ENCODE measurements around the gene SLC25A12. TPM values are rescaled to one million over a fixed set of nuclear protein-coding genes. Genes with fewer than 3 reads are reported as not detected.

SLC25A12 gene
- total RNA-seq, 2 experiments from 2014 or later, result 16.2 to 18.3 TPM

- Mint-ChIP-seq H3K27ac (no peak overlapping the region), H3K4me3 (no peak overlapping the region), H3K27me3 (no peaks in the 10 kb centered on the region), H3K4me1 (ENCODE audit: low read depth) (no peaks in the 10 kb centered on the region), H3K9me3 (no peaks in the 10 kb centered on the region), H3K36me3 (ENCODE audit: low read depth) (peaks cover 67% of the 10 kb centered on the region)
- ChIA-PET POLR2A (no interaction called here), CTCF (interaction anchor here (0.9 kb wide), 1 partner anchor 293 kb away, joined by 3 read pairs; no protein-coding TSS in a partner anchor)
- intact Hi-C loops (cut with micrococcal nuclease), result no loop called here
- ATAC-seq (no peak), DNase-seq (no peak)
- TF ChIP-seq CTCF (IDR thresholded peaks at IDR 0.05), result no peak
Observed at GRCh38 chr2:171834286-171834685, 59.8 kb downstream of the SLC25A12 start.

GRCh38 chr2:171832489-171832888 lies 61.6 kb downstream of the SLC25A12 start:
- no peaks in the 10 kb centered on the region for H3K9me3 Mint-ChIP-seq
- no peaks in the 10 kb centered on the region for H3K4me1 Mint-ChIP-seq (ENCODE audit: low read depth)
- DNase-seq, result no peak
- no peak overlapping the region for H3K4me3 Mint-ChIP-seq
- TF ChIP-seq CTCF (IDR thresholded peaks at IDR 0.05), result no peak
- H3K27ac Mint-ChIP-seq, result no peak overlapping the region
- POLR2A ChIA-PET, result no interaction called here
- H3K27me3 Mint-ChIP-seq, result no peaks in the 10 kb centered on the region
- peaks cover 63% of the 10 kb centered on the region for H3K36me3 Mint-ChIP-seq (ENCODE audit: low read depth)
- intact Hi-C loops (cut with micrococcal nuclease), result no loop called here
- CTCF ChIA-PET, result interaction anchor here (1.0 kb wide), 1 partner anchor 270 kb away, joined by 4 read pairs; the partner anchor contains the start of gene DLX2
- ATAC-seq, result no peak

- ChIA-PET POLR2A (no interaction called here), CTCF (interaction anchor here (0.7 kb wide), 1 partner anchor 274 kb away, joined by 3 read pairs; no protein-coding TSS in a partner anchor)
- H3K4me1 Mint-ChIP-seq (ENCODE audit: low read depth), result no peaks in the 10 kb centered on the region
- intact Hi-C loops (cut with micrococcal nuclease), result no loop called here
- no peaks in the 10 kb centered on the region for H3K9me3 Mint-ChIP-seq
- no peak overlapping the region for H3K27ac Mint-ChIP-seq
- ATAC-seq, result no peak
- no peak overlapping the region for H3K4me3 Mint-ChIP-seq
- DNase-seq, result no peak
- no peak for TF ChIP-seq CTCF (IDR thresholded peaks at IDR 0.05)
- H3K27me3 Mint-ChIP-seq, result no peaks in the 10 kb centered on the region
- peaks cover 55% of the 10 kb centered on the region for H3K36me3 Mint-ChIP-seq (ENCODE audit: low read depth)
Observed at GRCh38 chr2:171830039-171830438, 64.0 kb downstream of the SLC25A12 start.

GRCh38 chr2:171824086-171824485 lies 70.0 kb downstream of the SLC25A12 start:
- no peak overlapping the region for H3K27ac Mint-ChIP-seq
- ChIA-PET CTCF (interaction anchor here (0.9 kb wide), 1 partner anchor 225 kb away, joined by 3 read pairs; no protein-coding TSS in a partner anchor), POLR2A (interaction anchor here (0.6 kb wide), 1 partner anchor 30 kb away, joined by 4 read pairs; no protein-coding TSS in a partner anchor)
- no peak overlapping the region for H3K4me3 Mint-ChIP-seq
- no peaks in the 10 kb centered on the region for H3K9me3 Mint-ChIP-seq
- H3K4me1 Mint-ChIP-seq (ENCODE audit: low read depth), result no peaks in the 10 kb centered on the region
- H3K36me3 Mint-ChIP-seq (ENCODE audit: low read depth), result peaks cover 13% of the 10 kb centered on the region
- intact Hi-C loops (cut with micrococcal nuclease), result no loop called here
- no peak for TF ChIP-seq CTCF (IDR thresholded peaks at IDR 0.05)
- no peaks in the 10 kb centered on the region for H3K27me3 Mint-ChIP-seq
- no peak for ATAC-seq
- no peak for DNase-seq

- POLR2A ChIA-PET, result no interaction called here
Observed at GRCh38 chr2:171822525-171823322, 71.3 kb downstream of the SLC25A12 start.

More at GRCh38 chr2:171822525-171823322, 71.3 kb downstream of the SLC25A12 start:
- intact Hi-C loops (cut with micrococcal nuclease), result no loop called here
- no peak overlapping the region for H3K27ac Mint-ChIP-seq
- CTCF ChIA-PET, result no interaction called here
- H3K36me3 Mint-ChIP-seq (ENCODE audit: low read depth), result peaks cover 11% of the 10 kb centered on the region
- no peak for TF ChIP-seq CTCF (IDR thresholded peaks at IDR 0.05)
- H3K9me3 Mint-ChIP-seq, result no peaks in the 10 kb centered on the region
- DNase-seq (no peak), ATAC-seq (no peak)
- no peaks in the 10 kb centered on the region for H3K27me3 Mint-ChIP-seq
- H3K4me1 Mint-ChIP-seq (ENCODE audit: low read depth), result no peaks in the 10 kb centered on the region
- H3K4me3 Mint-ChIP-seq, result no peak overlapping the region
